Fibroblast of villous mesenchyme (primary cell): ENCODE data around the gene SLC22A12. TPM values are rescaled to one million over a fixed set of nuclear protein-coding genes. Genes with fewer than 3 reads are reported as not detected.
A peak's percentile ranks its signal among the peaks of the same experiment; 100 is the strongest.

Experiments used
- DNase-seq: peaks from one replicate; pipeline ENCODE4 v3.0.0-alpha.2; 2010; ENCODE audit warnings: low read depth
- H3K4me3 ChIP-seq: 2 replicates; pipeline ENCODE4 v1.5.1; 2011; ENCODE audit warnings: low read depth, mild to moderate bottlenecking, low read length
- total RNA-seq: library from RNA; depleted of rRNA; stranded (reverse); fragments of >200 nt; gene quantifications from 2 replicates; pipeline ENCODE4 v1.2.3, GENCODE V29; 2012
- TF ChIP-seq, protein P1 (sequence below): IDR thresholded peaks from 2 replicates; pipeline ENCODE4 v1.5.1; 2012; ENCODE audit warnings: low read depth, mild to moderate bottlenecking, low read length; ENCODE audit not compliant: insufficient read depth

SLC22A12 gene
- total RNA-seq, 1 donor = not detected

DNA sequence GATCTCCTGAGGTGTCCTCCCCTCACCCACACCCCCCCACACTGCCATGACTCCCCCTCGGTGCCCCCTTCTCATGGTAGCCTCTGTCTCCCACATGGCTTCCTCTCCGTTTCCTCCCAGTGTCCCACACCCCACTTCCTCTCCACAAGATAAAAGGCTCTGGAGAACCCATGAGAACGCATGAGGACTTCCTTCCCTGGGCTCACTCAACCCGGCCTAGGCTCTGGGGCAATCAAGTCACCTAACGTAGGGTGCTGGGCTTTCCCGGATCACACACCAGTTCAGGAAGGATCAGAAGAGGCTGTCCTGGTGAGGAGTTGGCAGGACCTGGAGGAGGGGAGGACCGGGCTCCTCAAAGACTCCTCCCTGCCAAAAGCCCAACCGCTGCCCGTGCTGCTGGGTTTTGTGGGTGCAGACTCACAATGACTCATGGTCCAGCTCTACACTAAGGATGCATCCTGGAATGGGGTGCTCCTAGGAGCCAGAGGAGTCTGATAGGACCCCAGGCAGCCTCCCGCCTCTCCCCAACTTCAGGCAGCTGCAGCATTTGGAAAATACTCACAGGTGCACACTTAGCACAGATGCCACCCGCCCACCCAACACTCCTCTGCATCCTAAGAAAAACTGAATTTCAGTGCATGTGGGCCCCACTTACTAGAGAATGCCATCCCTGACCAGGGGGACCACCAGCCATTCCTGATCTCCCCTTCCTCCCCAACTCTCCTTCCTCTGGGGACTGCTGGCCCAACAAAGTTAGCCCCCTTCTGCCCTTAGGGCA, 21.0 kb downstream of the SLC22A12 start:
- H3K4me3 ChIP-seq = no peak overlapping the region
- DNase-seq = no peak
- TF ChIP-seq, protein P1, sequence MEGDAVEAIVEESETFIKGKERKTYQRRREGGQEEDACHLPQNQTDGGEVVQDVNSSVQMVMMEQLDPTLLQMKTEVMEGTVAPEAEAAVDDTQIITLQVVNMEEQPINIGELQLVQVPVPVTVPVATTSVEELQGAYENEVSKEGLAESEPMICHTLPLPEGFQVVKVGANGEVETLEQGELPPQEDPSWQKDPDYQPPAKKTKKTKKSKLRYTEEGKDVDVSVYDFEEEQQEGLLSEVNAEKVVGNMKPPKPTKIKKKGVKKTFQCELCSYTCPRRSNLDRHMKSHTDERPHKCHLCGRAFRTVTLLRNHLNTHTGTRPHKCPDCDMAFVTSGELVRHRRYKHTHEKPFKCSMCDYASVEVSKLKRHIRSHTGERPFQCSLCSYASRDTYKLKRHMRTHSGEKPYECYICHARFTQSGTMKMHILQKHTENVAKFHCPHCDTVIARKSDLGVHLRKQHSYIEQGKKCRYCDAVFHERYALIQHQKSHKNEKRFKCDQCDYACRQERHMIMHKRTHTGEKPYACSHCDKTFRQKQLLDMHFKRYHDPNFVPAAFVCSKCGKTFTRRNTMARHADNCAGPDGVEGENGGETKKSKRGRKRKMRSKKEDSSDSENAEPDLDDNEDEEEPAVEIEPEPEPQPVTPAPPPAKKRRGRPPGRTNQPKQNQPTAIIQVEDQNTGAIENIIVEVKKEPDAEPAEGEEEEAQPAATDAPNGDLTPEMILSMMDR = no peak

DNA sequence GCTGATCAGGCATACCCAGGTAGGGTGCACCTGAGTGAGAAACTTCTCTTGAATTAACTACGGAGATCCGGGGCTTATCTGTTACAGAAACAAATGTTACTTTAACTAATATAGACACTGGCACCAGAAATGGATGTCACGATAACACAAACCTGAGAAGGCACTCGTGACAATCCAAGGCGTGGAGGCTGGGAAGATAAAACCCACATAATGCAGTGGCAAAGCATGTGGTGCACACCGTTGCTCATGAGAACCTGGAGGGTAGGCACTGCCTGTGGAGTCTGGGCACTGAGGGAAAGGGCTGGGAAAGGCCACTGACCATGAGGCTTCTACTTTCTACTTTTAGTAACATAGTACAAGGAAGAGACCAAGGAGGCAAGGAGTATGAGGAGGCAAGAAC, 22.6 kb downstream of the SLC22A12 start:
- H3K4me3 ChIP-seq = no peak overlapping the region
- TF ChIP-seq, protein P1 = no peak
- DNase-seq = no peak

DNA sequence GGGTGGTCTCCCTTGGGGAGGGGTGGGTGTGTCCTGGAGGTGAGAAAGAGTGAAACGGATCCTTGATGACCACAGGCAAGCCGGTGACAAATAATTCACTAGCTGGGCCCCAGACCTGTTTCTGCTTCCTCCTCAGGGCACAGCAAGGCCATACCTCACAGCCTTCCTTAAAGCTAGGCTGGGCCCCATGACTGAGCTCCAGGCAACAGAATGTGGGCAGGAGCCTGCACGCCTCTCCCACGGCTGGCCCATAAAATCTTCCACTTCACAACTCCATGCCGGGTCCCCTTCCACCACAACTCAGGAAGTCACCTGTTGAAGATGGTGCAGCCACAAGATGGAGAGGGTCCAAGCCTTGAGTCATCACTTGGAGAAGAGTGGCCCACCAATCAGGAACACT, 23.9 kb downstream of the SLC22A12 start:
- TF ChIP-seq, protein P1 = no peak
- H3K4me3 ChIP-seq = no peak overlapping the region
- no peak for DNase-seq

DNA sequence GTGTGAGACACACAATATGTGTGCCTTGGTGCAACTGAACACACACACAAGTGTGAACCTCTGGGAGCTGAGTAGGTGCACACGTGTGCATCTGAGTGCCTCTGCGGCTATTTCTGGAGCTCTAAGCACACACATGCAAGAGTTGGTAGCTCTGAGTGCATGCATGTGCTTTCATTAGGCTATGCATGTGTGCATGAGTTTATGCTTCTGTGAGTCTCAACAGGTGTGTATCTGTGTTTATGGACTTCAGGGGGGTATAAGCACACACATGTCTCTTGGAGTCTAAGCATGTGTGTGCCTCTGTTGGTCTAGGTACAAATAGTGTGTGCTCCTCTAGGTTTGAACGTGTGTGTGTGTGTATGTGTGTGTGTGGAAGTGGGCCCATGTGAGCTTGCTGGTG, 25.8 kb downstream of the SLC22A12 start:
- DNase-seq = no peak
- TF ChIP-seq, protein P1 = no peak
- no peak overlapping the region for H3K4me3 ChIP-seq

DNA sequence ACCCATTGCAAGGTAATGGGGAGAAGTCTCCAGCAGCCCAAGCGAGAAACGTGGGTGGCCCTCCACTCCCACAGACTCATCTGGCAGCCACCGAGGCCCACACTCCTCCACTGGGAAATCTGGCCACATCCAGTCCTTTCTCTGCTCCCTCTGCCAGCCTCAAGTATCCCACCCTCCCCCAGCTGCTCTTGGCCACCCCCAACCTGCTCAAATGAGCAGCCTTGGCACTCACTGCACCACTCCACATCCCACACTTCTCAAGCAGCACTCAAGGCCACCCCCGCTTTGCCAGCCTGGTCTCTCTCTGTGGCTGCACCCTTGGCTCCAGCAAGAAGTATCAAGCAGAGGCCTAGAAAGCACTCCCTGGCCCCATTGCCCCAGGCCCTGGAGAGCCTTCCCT, 28.2 kb downstream of the SLC22A12 start:
- no peak overlapping the region for H3K4me3 ChIP-seq
- DNase-seq = no peak
- TF ChIP-seq, protein P1 = no peak

DNA sequence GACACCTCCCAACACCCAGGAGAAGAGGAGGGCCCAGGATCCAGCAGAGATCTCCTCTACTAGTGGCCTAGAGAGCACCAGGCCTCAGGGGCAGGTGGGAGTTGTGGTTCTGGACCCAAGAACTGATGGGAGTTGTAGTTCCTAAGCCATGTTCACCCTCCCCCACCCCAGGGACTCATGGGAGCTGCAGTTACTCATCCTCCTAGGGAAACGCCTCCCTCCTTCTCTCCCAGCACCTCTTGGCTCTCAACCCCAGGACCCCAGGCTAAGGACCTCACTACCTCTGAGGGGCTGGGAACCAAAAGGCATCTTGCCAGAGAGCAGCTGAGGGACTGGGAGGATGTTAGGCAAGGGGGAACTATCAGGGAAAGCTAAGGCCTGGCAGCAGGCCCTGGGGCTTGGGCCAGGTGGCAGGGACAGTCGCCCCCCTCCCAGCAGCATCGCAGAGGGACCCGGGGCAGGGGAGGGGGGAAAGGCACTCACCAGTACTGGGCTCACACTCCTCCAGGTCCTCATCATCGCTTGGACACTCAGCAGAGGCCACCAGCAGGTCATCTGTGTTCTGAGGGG, 28.9 kb downstream of the SLC22A12 start:
- peak; percentile 42 for DNase-seq
- TF ChIP-seq, protein P1 = no peak
- no peak overlapping the region for H3K4me3 ChIP-seq
